HG03159 (cell line): ENCODE data around the gene MMP14.
A peak's percentile ranks its signal among the peaks of the same experiment; 100 is the strongest.
"Not testable (repeated sequence)": the region's sequence is repeated elsewhere in the genome, so short reads cannot be mapped to it uniquely, and the experiment has no call there.

Experiments used
- ATAC-seq: cut with Tn5 transposase; IDR thresholded peaks from one replicate; pipeline ENCODE4 v1.9.1; 2021; ENCODE audit warnings: mild to moderate bottlenecking, moderate library complexity; ENCODE audit not compliant: unreplicated experiment

The MMP14 gene

GRCh38 chr14:22854963-22855724 is 18.8 kb downstream of the MMP14 start:
- no peak for ATAC-seq

GRCh38 chr14:22856428-22856827 is 20.0 kb downstream of the MMP14 start:
- no peak for ATAC-seq

- ATAC-seq: not testable (repeated sequence)
Observed at GRCh38 chr14:22860377-22860776, 24.0 kb downstream of the MMP14 start.

GRCh38 chr14:22861651-22862050 is 25.3 kb downstream of the MMP14 start:
- ATAC-seq: no peak

- no peak for ATAC-seq
Observed at GRCh38 chr14:22864979-22865378, 28.6 kb downstream of the MMP14 start.

- ATAC-seq: no peak
Observed at GRCh38 chr14:22865424-22866405, 29.3 kb downstream of the MMP14 start.

- ATAC-seq: no peak
Observed at GRCh38 chr14:22866874-22867273, 30.5 kb downstream of the MMP14 start.

- ATAC-seq: peak; percentile 41
Observed at GRCh38 chr14:22870811-22871223, 34.4 kb downstream of the MMP14 start.

- peak; percentile 70 for ATAC-seq
Observed at GRCh38 chr14:22871224-22872032, 35.0 kb downstream of the MMP14 start, which contains the start of gene LRP10. LRP10 (plus strand) TSS chr14:22871740; CDS start chr14:22872304, 564 bp downstream.

GRCh38 chr14:22872033-22872832 is 35.8 kb downstream of the MMP14 start:
- peak; percentile 11 for ATAC-seq

GRCh38 chr14:22872833-22873520 is 36.6 kb downstream of the MMP14 start:
- ATAC-seq: no peak

- ATAC-seq: no peak
Observed at GRCh38 chr14:22875003-22875747, 38.8 kb downstream of the MMP14 start.

- no peak for ATAC-seq
Observed at GRCh38 chr14:22875748-22876319, 39.4 kb downstream of the MMP14 start.

- no peak for ATAC-seq
Observed at GRCh38 chr14:22877000-22877501, 40.7 kb downstream of the MMP14 start.

- ATAC-seq: no peak
Observed at GRCh38 chr14:22878271-22879246, 42.2 kb downstream of the MMP14 start.

GRCh38 chr14:22882064-22882463 is 45.7 kb downstream of the MMP14 start:
- ATAC-seq: no peak
